H1 (cell line): ENCODE data around the gene RPL6.

ENCODE experiments used
- BACH1 ChIP-seq: IDR thresholded peaks from 2 replicates; pipeline ENCODE4 v1.6.1; 2012; ENCODE audit warnings: low read length, improper control_type of control experiment
- CHD1 ChIP-seq: IDR thresholded peaks from 2 replicates; pipeline ENCODE4 v1.6.1; 2012; ENCODE audit warnings: low read depth, low read length, improper control_type of control experiment
- CTCF ChIP-seq, 3 experiments: IDR thresholded peaks; 1 replicate in 2 of 3; 2 replicates in 1 of 3; pipeline versions ENCODE4 v1.5.1 to v1.6.1; 2011; ENCODE audit warnings: low read length in 3 of 3, mild to moderate bottlenecking in 3 of 3, inconsistent platforms in 2 of 3, low read depth in 1 of 3, moderate library complexity in 1 of 3; ENCODE audit not compliant: insufficient read depth in 1 of 3; ENCODE audit errors: control extremely low read depth in 1 of 3
- POLR2A ChIP-seq, 2 experiments: IDR thresholded peaks; 1 replicate in 1 of 2; 2 replicates in 1 of 2; pipeline ENCODE4 v1.6.1; 2011; ENCODE audit warnings: low read depth in 2 of 2, low read length in 2 of 2, mild to moderate bottlenecking in 2 of 2; ENCODE audit errors: control extremely low read depth in 1 of 2
- YY1 ChIP-seq: IDR thresholded peaks from 2 replicates; pipeline ENCODE4 v1.6.1; 2011; ENCODE audit warnings: low read depth, mild to moderate bottlenecking, low read length

GRCh38 chr12:112458330-112458729 is 48.9 kb upstream of the RPL6 start:
- TF ChIP-seq CTCF (IDR thresholded peaks at IDR 0.05; ENCODE audit: control extremely low read depth in 1 of 3, insufficient read depth in 1 of 3, low read depth in 1 of 3, low read length in 3 of 3) (no peak), YY1 (no peak), BACH1 (no peak), CHD1 (no peak), POLR2A (IDR thresholded peaks at IDR 0.05; ENCODE audit: control extremely low read depth in 1 of 2, low read depth in 2 of 2, low read length in 2 of 2) (no peak)
